Measurements from ENCODE around the gene ROBO1.
"Not testable (repeated sequence)": the region's sequence is repeated elsewhere in the genome, so short reads cannot be mapped to it uniquely, and the experiment has no call there.

The ROBO1 gene

DNA sequence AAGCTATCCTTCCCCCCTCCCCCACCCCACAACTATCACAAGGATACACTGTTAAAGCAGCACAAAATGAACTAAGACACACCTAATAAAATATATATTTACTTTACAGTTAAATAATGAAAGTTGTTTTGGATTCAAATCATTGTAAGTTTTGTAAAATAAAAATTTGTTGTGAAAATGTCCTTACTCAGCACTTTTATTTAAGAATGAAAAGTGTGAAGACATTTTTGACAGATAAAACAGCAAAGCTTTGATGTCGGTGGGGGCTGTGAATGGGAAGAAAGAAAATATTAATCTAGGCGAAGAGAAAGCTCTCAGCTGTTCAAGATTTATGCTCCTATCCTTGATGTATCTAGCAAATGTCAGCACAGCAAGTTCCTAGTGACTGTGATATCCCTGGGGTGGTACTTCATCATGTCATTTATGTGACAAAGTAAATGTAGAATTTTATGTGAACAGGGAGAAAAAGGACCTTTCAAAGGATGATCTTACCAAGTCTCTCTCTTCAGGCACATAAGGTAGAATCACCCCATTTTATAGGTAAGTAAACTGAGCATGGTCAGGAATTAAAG lies 216.4 kb downstream of the ROBO1 start:
- no peak for DNase-seq

DNA sequence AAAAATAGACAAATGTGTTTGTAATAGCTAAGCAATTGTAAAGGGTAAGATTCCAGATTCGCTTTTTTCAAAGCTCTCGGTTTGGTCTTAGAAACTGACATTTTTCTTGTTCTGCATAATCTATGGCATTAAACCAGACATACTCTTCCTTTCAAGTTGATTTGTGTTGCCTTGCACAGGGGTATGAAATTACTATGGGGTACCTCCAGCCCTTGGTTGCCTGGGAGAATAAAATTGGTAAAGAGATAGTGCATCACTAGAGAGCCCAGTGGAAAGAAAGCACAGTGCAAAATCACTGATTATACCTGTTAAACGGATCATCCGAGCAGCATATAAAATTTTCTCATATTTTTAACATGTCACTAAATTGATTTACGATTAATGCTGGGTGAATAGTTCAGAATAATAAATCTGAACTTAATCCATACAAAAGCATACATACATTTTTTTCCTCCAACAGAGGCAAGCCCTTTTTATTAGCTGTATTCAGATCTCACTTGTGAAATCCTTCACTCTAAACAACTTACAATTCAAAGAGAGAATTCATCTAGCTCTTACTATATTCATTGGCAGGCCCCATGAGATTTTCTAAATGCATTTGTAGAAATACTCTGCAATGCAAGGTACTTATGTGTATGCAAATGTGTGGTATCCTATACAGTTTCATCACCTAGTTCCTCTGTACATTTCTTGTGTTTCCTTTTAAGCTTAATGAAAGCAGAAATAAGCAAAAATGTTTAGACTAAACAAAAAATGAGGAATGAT lies 224.4 kb downstream of the ROBO1 start:
- DNase-seq: no peak

DNA sequence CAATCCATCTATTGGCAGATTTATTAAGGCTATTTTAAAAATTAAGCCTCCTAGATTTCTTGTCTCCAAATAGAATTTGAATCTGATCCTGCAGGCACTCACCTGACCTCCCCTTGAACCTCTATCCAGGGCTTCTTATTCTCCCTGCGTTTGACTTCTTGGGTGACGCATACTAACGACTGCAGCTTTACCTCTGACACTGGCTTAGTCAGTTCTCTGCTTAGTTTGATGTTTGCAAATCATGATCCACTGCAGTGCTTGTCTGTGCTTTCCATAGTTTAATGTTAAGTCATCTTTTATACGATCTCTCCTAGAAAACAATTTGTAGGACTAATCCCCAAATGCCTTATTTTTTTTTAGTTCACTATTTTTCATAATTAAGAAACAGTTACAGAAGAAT lies 233.1 kb downstream of the ROBO1 start:
- DNase-seq: peak; percentile 34

DNA sequence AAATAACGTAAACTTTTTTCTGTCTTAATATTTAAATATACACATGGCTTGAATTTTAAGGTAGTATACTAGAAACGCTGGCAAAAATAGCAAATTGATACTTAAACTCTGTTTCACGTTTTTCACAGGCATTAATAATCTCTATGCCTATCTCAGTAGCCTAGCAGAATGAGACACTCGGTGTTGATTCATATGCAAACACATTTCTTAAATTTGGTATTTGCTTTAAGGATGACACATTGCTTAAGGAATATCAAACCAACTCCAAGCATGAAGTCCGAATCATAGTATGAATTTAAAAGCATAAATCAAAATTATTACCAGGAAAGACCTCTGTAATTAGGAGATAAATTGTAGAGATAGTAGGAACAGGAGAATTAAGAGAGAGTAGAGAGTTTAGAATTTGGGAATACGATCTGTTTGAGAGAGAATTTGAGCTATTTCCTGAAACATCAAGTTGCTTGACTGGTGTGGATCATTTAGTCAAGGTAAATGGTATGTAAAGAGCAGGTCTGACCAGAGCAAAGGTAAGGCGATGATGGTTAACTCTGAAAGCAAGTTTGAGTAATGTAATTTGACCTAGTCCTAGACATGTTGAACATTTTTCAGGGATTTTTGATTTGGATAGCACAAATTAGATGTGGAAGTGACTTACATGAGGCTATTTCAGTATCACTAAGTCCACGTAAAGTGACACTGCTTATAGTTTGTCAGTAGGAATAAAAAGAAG lies 236.1 kb downstream of the ROBO1 start:
- no peak for DNase-seq

DNA sequence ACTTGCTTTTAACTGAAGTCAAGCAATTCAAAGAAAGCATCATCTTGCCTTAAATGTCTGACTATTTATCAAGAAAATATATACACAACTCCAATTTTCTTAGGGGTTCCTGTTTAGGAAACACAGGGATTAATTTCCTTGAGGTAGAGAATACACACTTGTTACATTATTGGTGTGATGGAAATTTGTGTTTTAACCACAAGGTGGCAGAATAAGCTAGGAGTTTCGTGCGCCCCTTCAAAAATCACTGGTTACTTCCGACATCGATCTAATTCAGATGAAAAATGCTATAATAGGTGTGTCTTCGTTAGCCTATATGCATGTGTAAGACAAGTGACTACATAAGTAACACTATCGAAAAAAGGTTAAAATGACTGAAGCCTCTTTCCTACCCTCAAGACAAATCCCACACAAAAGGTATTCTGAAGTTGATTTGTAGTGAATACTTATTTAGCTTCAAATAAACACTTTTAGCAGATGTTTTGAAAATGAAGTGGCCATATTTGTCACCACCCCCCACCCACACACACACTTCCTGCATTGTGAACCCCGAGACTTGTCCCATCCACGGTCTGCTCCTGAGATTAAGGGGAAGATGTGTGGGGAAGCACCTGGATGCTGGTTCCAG lies 246.5 kb downstream of the ROBO1 start:
- peak; percentile 45 for DNase-seq

DNA sequence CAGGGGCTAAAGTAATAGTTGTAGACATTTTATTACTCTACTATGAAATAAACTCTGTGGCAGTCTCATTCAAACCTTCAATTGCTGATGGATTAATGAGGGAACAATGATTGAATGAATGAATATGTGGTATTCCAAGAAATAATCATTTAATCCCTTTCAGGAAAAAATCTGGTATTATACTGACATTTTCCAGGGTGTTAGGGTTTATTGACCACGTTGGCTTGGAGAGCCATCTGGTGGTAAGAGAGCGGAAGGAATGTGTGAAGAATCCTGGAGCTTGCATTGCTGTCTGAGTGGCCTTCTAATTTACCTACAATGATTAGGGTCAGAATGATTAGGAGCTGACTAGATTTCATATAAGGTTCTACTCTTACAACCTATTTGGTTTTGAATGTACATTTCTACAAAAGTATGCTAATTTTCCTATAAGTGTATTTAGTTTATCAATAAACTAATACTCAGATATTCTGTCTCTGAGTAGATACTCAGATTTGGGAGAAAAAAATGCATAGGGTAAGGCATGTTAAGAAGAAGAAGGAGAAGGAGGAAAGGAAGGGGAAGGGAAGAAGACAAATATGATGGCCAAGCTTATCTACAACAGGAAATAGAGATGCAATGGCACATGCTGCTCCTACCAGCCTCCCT lies 249.9 kb downstream of the ROBO1 start:
- DNase-seq: peak; percentile 44

DNA sequence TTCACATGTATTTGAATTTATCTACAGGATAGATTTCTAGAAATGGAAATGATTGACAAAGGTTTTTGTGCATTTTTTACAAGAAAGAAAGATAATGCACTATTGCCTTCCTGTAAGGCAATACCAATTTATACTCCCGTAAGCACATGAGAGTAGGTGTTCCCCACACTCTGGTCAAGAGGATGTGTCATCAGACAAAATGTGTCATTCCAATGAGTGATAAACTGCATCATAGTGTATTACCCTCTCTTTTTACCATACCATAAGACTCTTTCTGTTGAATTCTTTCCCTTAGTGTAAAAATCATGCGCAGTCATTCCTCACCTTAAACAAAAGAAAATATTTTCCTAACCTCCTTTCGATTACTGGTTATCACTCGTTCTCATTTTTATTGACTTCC lies 251.0 kb downstream of the ROBO1 start:
- no peak for DNase-seq

DNA sequence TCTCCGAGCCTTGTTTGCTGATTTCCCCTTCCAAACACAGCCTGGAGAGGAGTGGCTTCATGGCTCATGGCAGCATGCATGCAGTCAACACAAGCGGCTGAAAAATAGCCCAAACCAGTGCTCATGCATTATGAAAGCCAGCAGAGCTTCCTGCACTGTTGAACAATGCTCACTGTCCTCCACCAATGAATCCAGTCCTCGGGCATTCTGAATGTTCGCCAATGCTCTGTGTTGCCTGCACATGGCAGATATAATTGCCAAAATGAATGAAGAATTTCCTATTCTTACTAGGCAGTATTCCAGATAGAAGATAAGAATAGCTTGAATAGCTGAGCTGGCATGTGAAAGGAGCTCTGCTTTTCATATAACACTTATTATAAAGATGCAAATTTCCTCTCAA lies 252.7 kb downstream of the ROBO1 start:
- peak; percentile 35 for DNase-seq

DNA sequence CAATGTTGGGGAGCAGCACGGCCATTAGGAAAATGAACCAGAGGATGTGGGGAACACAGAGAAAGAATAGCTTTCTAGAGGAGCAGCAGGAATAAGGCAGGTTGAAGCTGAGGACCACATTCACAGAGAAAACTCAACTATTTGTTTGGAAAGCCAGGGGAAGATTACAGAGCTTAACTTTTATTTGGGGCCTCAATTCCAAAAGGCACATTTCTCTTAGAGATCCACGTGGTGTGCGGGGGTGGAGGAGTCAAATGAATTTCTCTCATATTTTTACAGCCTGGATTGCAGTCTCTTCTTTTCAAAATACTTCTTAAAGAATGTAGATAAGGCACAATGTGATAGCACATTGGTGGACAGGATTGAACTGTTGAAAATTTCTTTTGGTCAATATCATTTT lies 253.7 kb downstream of the ROBO1 start:
- DNase-seq: no peak

DNA sequence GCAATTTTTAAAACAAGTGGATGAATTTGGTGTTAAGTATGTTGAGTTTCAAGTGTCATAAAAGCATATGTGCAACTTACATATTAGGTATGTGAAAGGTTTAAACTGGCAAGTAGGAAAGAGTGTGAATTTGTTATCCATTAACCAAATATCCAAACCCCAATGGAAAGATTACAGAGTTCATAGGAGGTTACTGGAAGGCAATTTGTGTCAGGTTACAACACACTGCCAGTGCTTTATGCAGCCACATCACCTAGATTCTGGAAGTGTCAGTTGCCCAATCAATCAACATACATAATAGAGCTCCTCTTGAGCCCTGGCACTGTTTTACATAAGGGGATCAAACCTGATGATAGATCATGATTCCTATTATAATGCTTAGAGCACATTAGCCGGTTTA lies 261.0 kb downstream of the ROBO1 start:
- DNase-seq: no peak

DNA sequence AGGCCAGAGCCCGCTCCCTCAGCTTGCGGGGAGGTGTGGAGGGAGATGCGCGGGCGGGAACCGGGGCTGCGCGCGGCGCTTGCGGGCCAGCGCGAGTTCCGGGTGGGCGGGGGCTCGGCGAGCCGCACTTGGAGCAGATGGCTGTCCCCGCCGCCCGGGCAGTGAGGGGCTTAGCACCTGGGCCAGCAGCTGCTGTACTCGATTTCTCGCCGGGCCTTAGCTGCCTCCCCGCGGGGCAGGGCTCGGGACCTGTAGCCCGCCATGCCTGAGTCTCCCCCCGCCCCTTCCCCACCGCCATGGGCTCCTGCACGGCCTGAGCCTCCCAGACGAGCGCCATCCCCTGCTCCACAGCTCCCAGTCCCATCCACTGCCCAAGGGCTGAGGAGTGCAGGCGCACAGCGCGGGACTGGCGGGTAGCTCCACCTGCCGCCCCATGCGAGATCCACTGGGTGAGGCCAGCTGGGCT lies 265.5 kb downstream of the ROBO1 start:
- not testable (repeated sequence) for DNase-seq

DNA sequence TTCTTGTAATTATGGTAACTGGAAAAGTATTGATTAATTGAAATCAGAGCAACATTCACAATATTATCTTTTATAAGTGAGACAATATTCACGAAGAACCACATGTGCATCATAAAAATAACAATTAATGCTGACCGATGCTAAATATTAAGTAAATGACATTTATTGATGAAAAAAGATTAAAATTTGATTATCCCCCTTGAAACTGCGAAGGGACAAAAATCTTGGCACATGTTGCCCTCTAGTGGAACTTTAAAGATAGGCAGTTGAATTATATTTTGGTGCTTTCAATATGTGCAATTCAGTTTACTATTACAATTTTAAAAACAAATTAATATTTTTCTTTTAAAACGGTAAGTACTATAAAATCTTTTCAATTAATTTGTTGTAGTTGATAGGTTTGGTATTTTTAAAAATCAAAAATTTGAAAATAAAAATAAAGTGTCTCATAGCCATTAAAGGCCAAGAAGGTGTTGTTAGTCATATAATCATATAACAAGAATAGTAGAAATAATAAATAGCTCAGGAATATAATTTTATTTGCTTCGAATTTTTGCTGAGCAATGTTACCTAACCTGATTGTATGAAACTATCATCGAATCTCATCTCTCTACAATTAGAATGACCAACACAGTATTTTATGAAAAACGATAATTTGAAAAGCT lies 270.2 kb downstream of the ROBO1 start:
- peak; percentile 21 for DNase-seq

DNA sequence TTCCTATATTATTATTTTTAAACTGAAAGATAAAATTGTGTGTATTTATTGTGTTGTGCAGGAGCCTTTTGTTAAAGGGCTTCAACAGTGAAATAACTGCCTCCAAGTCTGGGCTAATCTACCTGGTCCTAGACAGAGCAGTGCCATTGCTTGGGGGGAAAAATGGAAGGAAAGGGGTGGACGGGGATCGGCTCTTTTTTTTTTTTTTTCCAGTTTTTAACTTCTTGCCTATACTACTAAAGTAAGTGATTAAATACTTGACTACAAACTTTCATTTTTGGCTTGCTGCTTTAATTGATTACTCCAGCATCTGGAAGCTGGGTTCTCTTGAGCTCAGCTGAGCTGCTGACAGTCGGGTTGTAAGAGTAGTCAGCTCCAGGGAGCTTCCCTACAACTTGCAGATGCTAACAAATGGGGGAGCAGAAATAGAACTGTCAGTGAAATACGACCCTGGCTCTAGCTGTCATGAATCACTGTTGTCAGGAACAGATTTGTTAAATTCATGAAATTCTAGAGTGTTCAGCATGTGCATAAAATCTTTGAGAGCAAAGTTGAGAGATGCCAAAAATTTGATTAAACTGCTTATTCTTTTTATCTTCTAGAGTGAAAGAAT lies 276.7 kb downstream of the ROBO1 start:
- DNase-seq: peak; percentile 83

DNA sequence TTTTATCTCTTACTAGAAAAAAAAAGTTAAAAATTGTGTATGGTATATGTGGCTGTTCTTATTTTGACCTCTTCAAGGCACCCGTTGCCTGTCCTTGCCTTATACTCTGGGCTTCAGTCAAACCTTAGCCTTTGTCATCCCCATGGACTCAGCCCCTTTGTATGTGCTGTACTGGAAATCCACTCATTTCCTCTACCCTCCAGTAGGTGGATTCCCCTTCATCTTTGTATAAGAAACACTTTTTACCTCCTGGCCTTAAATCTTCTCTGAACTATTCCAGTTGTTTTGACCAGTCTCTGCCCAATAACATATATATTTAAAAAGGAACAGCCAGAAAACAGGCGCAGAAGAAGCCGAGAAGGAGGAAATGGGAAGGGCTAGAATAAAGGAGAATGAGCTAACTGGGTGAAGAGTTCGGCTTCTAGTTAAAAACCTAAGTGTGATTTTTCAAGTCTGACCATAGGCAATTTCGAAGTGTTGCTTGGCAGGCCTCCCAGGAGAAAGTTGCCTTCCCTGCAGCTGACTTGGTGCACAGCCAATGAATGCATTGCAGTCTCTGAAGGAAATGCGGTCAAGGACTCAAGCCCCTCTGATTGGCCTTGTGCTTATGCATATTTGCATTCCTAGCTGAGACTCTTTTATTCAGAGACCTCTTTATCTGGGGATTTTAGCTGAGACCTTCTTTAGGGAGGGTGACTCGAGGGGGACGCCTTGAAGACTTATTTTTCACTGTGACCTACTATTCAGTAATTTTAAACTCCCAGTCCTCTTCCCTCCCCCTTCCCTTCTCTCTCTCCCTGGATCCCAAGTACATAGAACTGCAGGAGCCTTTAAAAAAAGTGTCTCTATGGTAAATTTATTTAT lies 277.4 kb downstream of the ROBO1 start:
- peak; percentile 93 for DNase-seq

DNA sequence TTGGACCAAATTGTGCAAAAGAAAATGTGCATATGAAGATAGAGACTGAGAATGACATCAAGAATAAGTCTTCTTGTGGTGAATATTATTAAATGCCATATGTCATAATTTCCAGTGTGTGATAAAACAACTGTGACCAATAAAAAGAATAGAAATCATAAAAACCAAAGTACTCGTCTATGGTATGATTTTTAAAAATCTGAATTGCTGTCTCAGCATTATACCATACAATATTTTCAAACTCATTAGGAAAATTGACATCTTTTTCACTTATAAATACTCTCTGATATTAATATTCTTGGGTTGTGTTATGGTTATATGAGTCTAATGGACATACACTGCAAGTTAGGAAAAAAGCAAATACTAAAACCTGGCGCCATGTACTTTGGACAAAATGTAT lies 279.4 kb downstream of the ROBO1 start:
- no peak for DNase-seq

DNA sequence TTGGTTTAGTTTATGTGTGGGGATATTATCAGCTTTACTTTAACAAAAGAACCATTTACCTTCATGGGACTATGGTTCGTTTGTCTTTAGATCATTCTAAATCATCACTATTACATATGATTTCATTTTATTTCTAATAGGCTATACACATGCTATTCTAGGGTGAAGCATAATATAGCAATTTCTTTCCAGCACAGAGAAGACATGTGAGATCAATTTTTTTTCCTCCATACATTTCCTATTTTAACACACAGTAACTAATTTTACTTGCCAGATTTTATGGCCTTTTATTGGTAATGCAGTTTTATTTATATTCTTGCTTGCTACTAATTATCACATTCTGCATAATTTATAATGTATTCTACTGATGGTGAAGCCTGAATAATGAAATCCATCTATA lies 287.1 kb downstream of the ROBO1 start:
- no peak for DNase-seq

DNA sequence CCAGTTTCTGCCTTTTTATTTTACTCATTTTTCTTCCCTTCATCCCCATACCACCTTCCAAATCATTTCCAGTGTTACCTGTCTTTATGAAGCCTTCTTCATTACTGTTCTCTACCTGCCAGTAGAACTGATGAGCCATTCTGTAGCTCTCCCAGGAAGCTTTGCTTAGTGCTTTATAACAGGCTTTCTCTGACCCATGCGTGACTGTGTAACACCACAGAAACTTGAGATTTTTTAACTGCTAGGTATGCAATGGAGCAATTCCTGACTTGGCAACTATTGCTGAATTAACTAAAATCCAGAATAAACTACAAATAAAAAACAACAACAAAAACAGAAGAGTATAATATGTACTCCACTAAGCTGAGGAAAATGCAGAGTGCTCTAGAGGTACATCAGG lies 289.2 kb downstream of the ROBO1 start:
- no peak for DNase-seq

DNA sequence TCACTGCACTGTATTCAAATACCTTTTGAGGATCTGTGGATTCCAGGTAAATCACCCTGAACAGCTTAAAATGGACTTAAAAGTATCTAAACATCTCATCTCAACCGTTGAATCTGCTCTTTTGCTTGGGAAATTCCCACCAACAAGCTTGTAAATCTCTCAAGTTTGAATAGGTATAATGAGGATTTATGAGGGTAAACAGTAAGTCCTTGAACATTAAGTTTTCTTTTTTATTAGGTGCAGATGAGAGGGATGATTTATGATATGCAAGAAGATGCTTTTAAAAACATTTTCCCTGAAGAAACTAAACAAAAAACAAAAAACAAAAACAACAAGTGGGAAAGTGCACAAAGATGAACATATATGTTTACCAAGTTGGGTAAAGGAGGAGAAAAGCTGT lies 290.6 kb downstream of the ROBO1 start:
- no peak for DNase-seq

DNA sequence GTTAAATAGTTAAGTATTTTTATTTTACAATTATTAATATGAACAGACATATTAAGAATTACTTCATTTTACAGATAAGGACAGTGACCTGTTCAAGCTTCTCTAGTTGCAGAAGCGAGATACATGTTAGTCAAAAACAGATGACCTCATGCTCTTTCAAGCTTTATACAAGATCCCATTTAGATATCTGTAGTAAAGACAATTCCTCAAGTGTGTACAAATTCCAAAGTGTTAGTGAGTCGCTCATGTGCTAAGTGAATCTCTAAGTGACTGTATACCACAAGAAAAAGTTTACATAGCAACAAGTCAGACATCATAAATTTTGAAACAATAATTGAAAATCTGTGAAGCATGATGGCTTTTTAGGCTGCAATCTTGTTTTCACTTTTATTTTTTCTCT lies 293.8 kb downstream of the ROBO1 start:
- peak; percentile 12 for DNase-seq

DNA sequence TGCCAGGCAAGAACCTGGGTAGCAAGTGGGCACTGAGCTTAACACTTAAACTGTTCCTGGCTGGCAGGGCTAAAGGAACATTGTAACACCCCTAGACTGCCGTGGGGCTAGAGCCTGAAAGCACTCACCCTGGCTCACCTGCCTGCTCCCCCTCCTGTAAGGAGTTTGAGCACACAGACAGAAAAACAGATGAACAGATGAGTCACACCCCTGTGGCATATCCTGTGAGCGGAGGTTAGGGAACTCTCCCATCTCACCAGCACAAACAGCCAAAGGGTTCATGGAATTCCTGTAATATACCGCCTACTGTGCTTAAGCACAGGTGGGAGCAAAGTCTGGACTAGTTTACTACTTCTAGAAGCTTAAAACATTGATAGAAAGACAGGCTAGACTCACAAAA lies 300.1 kb downstream of the ROBO1 start:
- no peak for DNase-seq
